ENCODE data around the gene GABRG1.

GRCh38 chr4:46016306-46016705 lies 107.5 kb downstream of the GABRG1 start:
- no peak for TF ChIP-seq CTCF (IDR thresholded peaks at IDR 0.05)
- no peak for TF ChIP-seq POLR2A (IDR thresholded peaks at IDR 0.05)

Measured in Peyer's patch (tissue), 4 donors.